K562 (cell line): ENCODE results near the gene MEF2C. TPM values are rescaled to one million over a fixed set of nuclear protein-coding genes. Genes with fewer than 3 reads are reported as not detected.

Source experiments
- ATAC-seq: fragments of 200-7000 bp; cut with Tn5 transposase; 3 replicates; pipeline ENCODE4 v1.9.1; 2020; ENCODE audit warnings: moderate library complexity
- BruUV-seq: library from RNA; stranded (reverse); fragments of 400-500 nt; replicated peaks from 2 replicates; lab custom pipeline; 2021; lab: Mats Ljungman, UMichigan
- CTCF ChIA-PET: fragments of 300-600 bp; formaldehyde crosslinking; extraction: SDS; loops from one replicate; lab custom pipeline; 2021; ENCODE audit warnings: low intra/inter-chr PET ratio; lab: Yijun Ruan, JAX
- POLR2A ChIA-PET: fragments of 300-600, 350-650 bp; sonication (Branson Sonifier 250); formaldehyde crosslinking; extraction: SDS; loops from one replicate; lab custom pipeline; 2021; ENCODE audit warnings: antibody characterized with exemption, inconsistent platforms; lab: Yijun Ruan, JAX
- DNase-seq, 4 experiments: peaks; one replicate each; pipeline versions ENCODE4 v3.0.0 to v3.0.0-alpha.2; 2011 to 2018; ENCODE audit warnings: low spot score in 3 of 4, mixed read lengths in 3 of 4; ENCODE audit errors: extremely low read depth in 1 of 4
- FAIRE-seq: peaks from 2 replicates; lab custom pipeline; 2011; peaks lifted over from hg19 to GRCh38; lab: Jason Lieb, UNC
- H2AFZ ChIP-seq: 2 replicates; pipeline ENCODE4 v1.6.0; 2011; ENCODE audit warnings: low read depth, low read length, control low read depth, inconsistent platforms
- H3K27ac ChIP-seq: fragments of 200-600 bp; 3 replicates; pipeline ENCODE4 v1.8.0; 2011; ENCODE audit warnings: low read depth, mild to moderate bottlenecking, control low read depth, inconsistent platforms, low read length, moderate library complexity, mixed read lengths; ENCODE audit errors: extremely low read depth
- H3K27me3 ChIP-seq, 2 experiments: fragments of 300-600 bp in 1 of 2; 2 replicates in 1 of 2; 3 replicates in 1 of 2; pipeline versions ENCODE4 v1.6.0 to v1.8.0; 2011; ENCODE audit warnings: inconsistent platforms in 2 of 2, low read length in 2 of 2, mild to moderate bottlenecking in 1 of 2, mixed read lengths in 1 of 2, moderate library complexity in 1 of 2; ENCODE audit not compliant: control insufficient read depth in 2 of 2, insufficient read depth in 2 of 2
- H3K36me3 ChIP-seq: fragments of 300-600 bp; 3 replicates; pipeline ENCODE4 v1.8.0; 2011; ENCODE audit warnings: mild to moderate bottlenecking, low read length, inconsistent platforms; ENCODE audit not compliant: control insufficient read depth, insufficient read depth
- H3K4me1 ChIP-seq, 2 experiments: fragments of 200-600 bp in 1 of 2; replicated peaks in 1 of 2; 2 replicates in 1 of 2; 3 replicates in 1 of 2; pipeline versions ENCODE4 v1.5.1 to v1.8.0; 2011; ENCODE audit warnings: inconsistent platforms in 2 of 2, low read length in 2 of 2, mild to moderate bottlenecking in 1 of 2, mixed read lengths in 1 of 2, moderate library complexity in 1 of 2; ENCODE audit not compliant: control insufficient read depth in 2 of 2, insufficient read depth in 2 of 2
- H3K4me2 ChIP-seq: 2 replicates; pipeline ENCODE4 v1.6.1; 2011; ENCODE audit warnings: low read length, control low read depth, inconsistent platforms, mixed read lengths; ENCODE audit not compliant: insufficient read depth
- H3K4me3 ChIP-seq: fragments of 200-600 bp; sonication (generic), shearing (Covaris generic); 2 replicates; pipeline ENCODE4 v1.5.1; 2016; ENCODE audit warnings: control low read depth, inconsistent platforms
- H3K79me2 ChIP-seq: fragments of 200-600 bp; 3 replicates; pipeline ENCODE4 v1.8.0; 2011; ENCODE audit warnings: low read length, inconsistent platforms; ENCODE audit not compliant: control insufficient read depth, insufficient read depth
- H3K9ac ChIP-seq, 2 experiments: 2 replicates each; pipeline versions ENCODE4 v1.6.0 to v1.6.1; 2011; ENCODE audit warnings: low read depth in 2 of 2, low read length in 2 of 2, control low read depth in 1 of 2, inconsistent platforms in 1 of 2, mild to moderate bottlenecking in 1 of 2, mixed read lengths in 1 of 2; ENCODE audit not compliant: insufficient read depth in 1 of 2
- H3K9me1 ChIP-seq: one replicate; pipeline ENCODE4 v1.6.0; 2011; ENCODE audit warnings: inconsistent platforms, mild to moderate bottlenecking, low read length, moderate library complexity; ENCODE audit not compliant: control insufficient read depth, insufficient read depth
- H3K9me3 ChIP-seq: replicated peaks from 2 replicates; pipeline ENCODE4 v1.5.1; 2011; ENCODE audit warnings: low read depth, low read length, inconsistent platforms; ENCODE audit not compliant: control insufficient read depth, insufficient read depth
- H4K20me1 ChIP-seq: replicated peaks from 2 replicates; pipeline ENCODE4 v1.6.1; 2011; ENCODE audit warnings: low read length, inconsistent platforms, mixed read lengths; ENCODE audit not compliant: control insufficient read depth, insufficient read depth
- ATF1 ChIP-seq, 2 experiments: fragments of 450-650 bp in 1 of 2; IDR thresholded peaks; 2 replicates each; pipeline ENCODE4 v1.6.1; 2016; ENCODE audit warnings: missing compliant biosample characterization in 1 of 2, missing genetic modification characterization in 1 of 2
- CSDE1 ChIP-seq, 2 experiments: fragments of 450-650 bp; IDR thresholded peaks; 2 replicates each; pipeline ENCODE4 v1.6.1; 2016; ENCODE audit warnings: mild to moderate bottlenecking in 1 of 2
- CTCF ChIP-seq, 3 experiments: IDR thresholded peaks in 2 of 3; conservative IDR thresholded peaks in 1 of 3; 2 replicates each; pipeline ENCODE4 v1.5.1; 2011 to 2012; ENCODE audit warnings: low read length in 3 of 3, mild to moderate bottlenecking in 3 of 3, control low read depth in 2 of 3, improper control_type of control experiment in 1 of 3, inconsistent platforms in 1 of 3, low read depth in 1 of 3, mixed read lengths in 1 of 3, moderate library complexity in 1 of 3; ENCODE audit not compliant: insufficient read depth in 2 of 3
- DACH1 ChIP-seq: fragments of 450-650 bp; IDR thresholded peaks from 2 replicates; pipeline ENCODE4 v1.6.1; 2018; ENCODE audit not compliant: partially characterized antibody
- DEAF1 ChIP-seq: fragments of 450-650 bp; formaldehyde crosslinking; IDR thresholded peaks from 2 replicates; pipeline ENCODE4 v1.4.0; 2020; ENCODE audit warnings: mild to moderate bottlenecking, moderate library complexity
- GTF2E2 ChIP-seq: fragments of 200-800 bp; sonication (Bioruptor generic); IDR thresholded peaks from 2 replicates; pipeline ENCODE4 v1.6.1; 2016; ENCODE audit warnings: missing genetic modification characterization, missing compliant biosample characterization
- KDM1A ChIP-seq, 2 experiments: fragments of 450-650 bp; IDR thresholded peaks; 2 replicates each; pipeline ENCODE4 v1.6.1; 2016; ENCODE audit warnings: mild to moderate bottlenecking in 2 of 2
- NCOA2 ChIP-seq, 2 experiments: fragments of 450-650 bp; IDR thresholded peaks; 2 replicates each; pipeline ENCODE4 v1.6.1; 2018; ENCODE audit warnings: mild to moderate bottlenecking in 2 of 2, moderate library complexity in 1 of 2; ENCODE audit not compliant: partially characterized antibody in 2 of 2
- OTX1 ChIP-seq: fragments of 450-650 bp; formaldehyde crosslinking; IDR thresholded peaks from 2 replicates; pipeline ENCODE4 v1.4.0; 2022; ENCODE audit warnings: mild to moderate bottlenecking
- RAD21 ChIP-seq, 2 experiments: fragments of 250-450 bp in 1 of 2; fragments of 450-650 bp in 1 of 2; sonication (Bioruptor Pico) in 1 of 2; formaldehyde crosslinking in 1 of 2; IDR thresholded peaks in 1 of 2; conservative IDR thresholded peaks in 1 of 2; 2 replicates each; pipeline versions ENCODE4 v1.4.0 to v1.8.0; 2020 to 2022; ENCODE audit warnings: mild to moderate bottlenecking in 2 of 2, moderate library complexity in 1 of 2
- RFX1 ChIP-seq: fragments of 450-650 bp; IDR thresholded peaks from 2 replicates; pipeline ENCODE4 v1.6.1; 2016; ENCODE audit warnings: mild to moderate bottlenecking, moderate library complexity
- TCFL5 ChIP-seq: fragments of 250-450 bp; sonication (Bioruptor Pico); conservative IDR thresholded peaks from 2 replicates; pipeline ENCODE4 v1.6.1; 2021; ENCODE audit warnings: mild to moderate bottlenecking, moderate library complexity, matching md5 sums
- ZNF766 ChIP-seq: fragments of 200-800 bp; sonication (Bioruptor generic); conservative IDR thresholded peaks from 2 replicates; pipeline ENCODE4 v1.6.1; 2016; ENCODE audit warnings: missing genetic modification characterization, missing compliant biosample characterization
- WGBS: fragments of 100-300 bp; shearing (Covaris generic); methylation state at CpG from one replicate; pipeline ENCODE4 v1.1.6; 2016; ENCODE audit warnings: low coverage, mixed read lengths; ENCODE audit not compliant: insufficient coverage; ENCODE audit errors: missing lambda C conversion rate; 5-methylcytosine and 5-hydroxymethylcytosine counted together
- in situ Hi-C: fragments of 300-500 bp; cut with MboI; formaldehyde crosslinking; loops from 4 replicates; pipeline ENCODE4 v1.15.0; 2018; ENCODE audit warnings: inconsistent platforms, mixed read lengths
- intact Hi-C: fragments of 100-400 bp; cut with micrococcal nuclease; formaldehyde crosslinking; loops from 2 replicates; pipeline ENCODE4 v1.14.2; 2022
- polyA plus RNA-seq, 8 experiments: library from polyadenylated mRNA; depleted of rRNA in 4 of 8; stranded (reverse) in 5 of 8; unstranded in 3 of 8; fragments of >200 nt; fragmentation: Nextera tagmentation in 2 of 8; fragmentation: Illumina TruSeq in 1 of 8; extraction: Ambion mirVana in 2 of 8; extraction: Trizol in 1 of 8; gene quantifications; 2 replicates each; pipeline versions ENCODE4 v1.2.1 to v1.2.3, GENCODE V29; 2011 to 2014; ENCODE audit warnings: inconsistent platforms in 1 of 8, missing spikeins in 1 of 8
- total RNA-seq, 7 experiments: library from RNA; depleted of rRNA in 6 of 7; stranded (reverse); fragments of >200 nt in 6 of 7; fragmentation: Illumina TruSeq in 2 of 7; extraction: Trizol in 2 of 7; gene quantifications; 2 replicates each; pipeline versions ENCODE4 v1.2.1 to v1.2.3, GENCODE V29; 2011 to 2021; ENCODE audit warnings: low replicate concordance in 1 of 7
- TF ChIP-seq, protein P1 (sequence below): fragments of 250-450 bp; sonication (Bioruptor Pico); IDR thresholded peaks from 2 replicates; pipeline ENCODE4 v1.8.0; 2021; ENCODE audit warnings: borderline replicate concordance, mild to moderate bottlenecking, moderate library complexity; ENCODE audit not compliant: poor library complexity, severe bottlenecking

Gene MEF2C
- total and polyA plus RNA-seq, 9 of the 15 experiments (the other 6 are each of a cell fraction or from before 2014, with no cell fraction given): 25.1 to 67.8 (median 58.3) TPM

GRCh38 chr5:88729084-88729828 is 153.7 kb downstream of the MEF2C start:
- BruUV-seq: no TSS peak
- peak; percentile 43 to 82 (median 58) for DNase-seq
- in situ Hi-C loops: no loop called here
- Histone ChIP-seq H2AFZ (no peak overlapping the region), H3K4me3 (no peak overlapping the region), H3K4me1 (peaks cover 0 to 4% of the 10 kb centered on the region in 2 experiments; a peak in 1 of 5 replicates), H3K79me2 (peaks cover 3% of the 10 kb centered on the region; the same call in 2 of the 3 replicates), H3K27me3 (no peaks in the 10 kb centered on the region), H3K9ac (no peak overlapping the region), H3K9me3 (no peaks in the 10 kb centered on the region), H3K27ac (no peak overlapping the region), H3K9me1 (no peaks in the 10 kb centered on the region), H3K36me3 (peaks cover 36% of the 10 kb centered on the region; the same call in 2 of the 3 replicates), H3K4me2 (no peak overlapping the region), H4K20me1 (no peaks in the 10 kb centered on the region)
- CTCF ChIA-PET: interaction anchor here (0.7 to 1.9 kb wide), 6 partner anchors 781 to 1705 kb away, joined by 3 to 13 read pairs (median 5); no protein-coding TSS in a partner anchor
- FAIRE-seq: peak; percentile 6
- ATAC-seq: peak; percentile 86
- intact Hi-C loops: loop anchor here (1.0 to 10.0 kb wide), 5 partner anchors 206 to 1706 kb away; no protein-coding TSS in a partner anchor
- 56% methylated on average over 5 of the region's 5 CpGs for WGBS
- POLR2A ChIA-PET: interaction anchor here (1.3 kb wide), 1 partner anchor 543 kb away, joined by 3 read pairs; no protein-coding TSS in a partner anchor
- TF ChIP-seq ATF1 (CRISPR knock-in tag; IDR thresholded peaks at IDR 0.05) (no peak), ATF1 (tag; IDR thresholded peaks at IDR 0.05) (peak; percentile 37; the same call in 1 of the 2 replicates), OTX1 (CRISPR knock-in tag) (no peak), RFX1 (peak; percentile 97), TCFL5 (CRISPR knock-in tag) (no peak), ZNF766 (CRISPR knock-in tag) (no peak), CTCF (IDR thresholded peaks at IDR 0.05 in 2 of 3, conservative IDR thresholded peaks at IDR 0.05 in 1 of 3; ENCODE audit: insufficient read depth in 2 of 3, low read depth in 1 of 3, low read length in 3 of 3) (peak; percentile 41 to 78 (median 63); a peak in 5 of 6 replicates), RAD21 (CRISPR knock-in tag; conservative IDR thresholded peaks at IDR 0.05 in 1 of 2, IDR thresholded peaks at IDR 0.05 in 1 of 2) (peak; percentile 87 to 89), CSDE1 (IDR thresholded peaks at IDR 0.05) (peak in 1 of 2 experiments; percentile 76; a peak in 1 of 4 replicates), DACH1 (no peak), KDM1A (IDR thresholded peaks at IDR 0.05) (peak; percentile 50 to 55; a peak in 1 of 4 replicates), DEAF1 (CRISPR knock-in tag) (peak; percentile 61), NCOA2 (IDR thresholded peaks at IDR 0.05; ENCODE audit: partially characterized antibody in 2 of 2) (peak in 1 of 2 experiments; percentile 21), GTF2E2 (tag) (no peak)
- TF ChIP-seq, protein P1, sequence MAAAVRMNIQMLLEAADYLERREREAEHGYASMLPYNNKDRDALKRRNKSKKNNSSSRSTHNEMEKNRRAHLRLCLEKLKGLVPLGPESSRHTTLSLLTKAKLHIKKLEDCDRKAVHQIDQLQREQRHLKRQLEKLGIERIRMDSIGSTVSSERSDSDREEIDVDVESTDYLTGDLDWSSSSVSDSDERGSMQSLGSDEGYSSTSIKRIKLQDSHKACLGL (CRISPR knock-in tag): no peak
